NCI-H774 (cell line): ENCODE results near the gene CCT2.
"Not testable (repeated sequence)": the region's sequence is repeated elsewhere in the genome, so short reads cannot be mapped to it uniquely, and the experiment has no call there.

Source experiments
- DNase-seq: peaks from one replicate; lab custom pipeline; 2025; lab: John Stamatoyannopoulos, UW

CCT2 gene

GRCh38 chr12:69588527-69588926, 3.3 kb downstream of the CCT2 start:
- no peak for DNase-seq

DNA sequence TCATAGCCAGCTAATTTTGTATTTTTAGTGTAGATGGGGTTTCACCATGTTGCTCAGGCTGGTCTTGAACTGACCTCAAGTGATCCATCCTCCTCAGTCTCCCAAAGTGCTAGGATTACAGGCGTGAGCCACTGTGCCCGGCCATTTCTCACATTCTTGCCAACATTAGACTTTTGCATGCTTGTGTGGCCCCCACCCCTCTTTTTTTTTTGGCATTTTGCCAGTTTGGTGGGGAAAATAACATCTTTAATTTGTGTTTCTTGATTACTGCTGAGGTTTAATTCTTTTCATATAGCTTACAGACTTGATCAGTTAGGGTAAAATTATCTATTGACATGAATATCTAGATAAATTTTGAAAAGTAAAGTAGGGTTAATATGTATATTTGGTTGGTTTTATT, 3.8 kb downstream of the CCT2 start:
- DNase-seq = no peak

DNA sequence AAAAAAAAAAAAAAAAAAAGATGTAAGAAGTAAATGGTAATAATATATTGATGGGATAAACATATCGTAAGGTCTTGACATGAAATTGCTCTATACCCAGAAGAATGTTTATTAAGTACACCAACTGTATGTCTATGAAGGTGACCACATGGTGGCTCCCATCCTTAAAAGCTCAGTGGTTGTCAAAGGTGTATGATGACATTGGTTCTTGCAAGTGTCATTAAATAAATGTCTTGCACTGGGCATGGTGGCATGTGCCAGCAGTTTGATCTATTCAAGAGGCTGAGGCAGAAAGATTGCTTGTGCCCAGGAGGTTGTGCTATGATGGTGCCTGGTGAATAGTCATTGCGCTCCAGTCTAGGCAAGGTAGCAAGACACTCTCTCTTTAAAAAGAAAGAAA, 10.4 kb downstream of the CCT2 start:
- DNase-seq = no peak

DNA sequence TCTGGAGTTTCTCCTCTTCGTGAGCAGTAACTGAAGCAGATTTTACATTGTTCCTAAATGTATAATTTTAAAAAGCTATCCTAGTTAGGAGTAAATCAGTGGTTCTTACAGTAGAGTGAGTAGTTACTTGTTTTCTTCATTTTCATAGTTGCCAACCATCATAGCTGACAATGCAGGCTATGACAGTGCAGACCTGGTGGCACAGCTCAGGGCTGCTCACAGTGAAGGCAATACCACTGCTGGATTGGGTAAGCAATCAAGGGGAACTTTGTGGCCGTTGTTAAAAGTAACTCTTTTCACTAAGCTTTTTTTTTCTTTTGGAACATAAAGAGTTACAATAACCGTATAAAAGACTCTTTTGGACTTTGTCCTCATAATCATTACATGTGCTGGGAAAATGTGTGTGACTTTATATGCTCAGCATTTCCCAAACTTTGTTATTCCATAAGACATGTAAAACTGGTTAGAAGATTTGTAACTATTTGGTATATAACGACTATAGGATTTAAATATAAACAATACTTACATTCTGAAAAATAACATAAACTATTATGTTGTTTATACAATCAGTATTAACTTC, 13.0 kb downstream of the CCT2 start:
- DNase-seq = no peak

- DNase-seq = no peak
Observed at GRCh38 chr12:69600804-69601203, 15.5 kb downstream of the CCT2 start.

- DNase-seq = no peak
Observed at GRCh38 chr12:69601962-69602685, 16.9 kb downstream of the CCT2 start.

GRCh38 chr12:69602954-69603353, 17.7 kb downstream of the CCT2 start:
- DNase-seq = no peak

GRCh38 chr12:69603556-69603955, 18.3 kb downstream of the CCT2 start:
- not testable (repeated sequence) for DNase-seq

- DNase-seq = not testable (repeated sequence)
Observed at GRCh38 chr12:69604275-69604674, 19.0 kb downstream of the CCT2 start.

DNA sequence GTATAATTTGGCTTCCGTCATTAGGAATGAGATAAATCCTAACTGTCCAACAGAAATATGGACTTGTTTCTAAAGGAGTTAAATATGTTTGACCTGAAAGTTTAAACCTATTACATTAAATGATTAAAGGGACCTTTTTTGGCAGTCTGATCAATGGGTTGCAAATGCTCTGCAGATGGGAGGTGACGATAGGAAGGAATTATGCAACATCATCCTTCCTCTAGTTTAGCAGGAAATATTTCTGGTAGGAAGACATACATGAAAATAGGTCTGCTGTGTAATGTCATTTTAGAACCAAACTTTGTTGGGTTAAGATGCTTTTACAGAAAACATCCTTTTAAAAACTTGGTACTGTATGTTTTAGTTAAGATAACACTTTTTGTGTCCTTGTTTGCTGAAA, 22.9 kb downstream of the CCT2 start:
- DNase-seq = no peak

DNA sequence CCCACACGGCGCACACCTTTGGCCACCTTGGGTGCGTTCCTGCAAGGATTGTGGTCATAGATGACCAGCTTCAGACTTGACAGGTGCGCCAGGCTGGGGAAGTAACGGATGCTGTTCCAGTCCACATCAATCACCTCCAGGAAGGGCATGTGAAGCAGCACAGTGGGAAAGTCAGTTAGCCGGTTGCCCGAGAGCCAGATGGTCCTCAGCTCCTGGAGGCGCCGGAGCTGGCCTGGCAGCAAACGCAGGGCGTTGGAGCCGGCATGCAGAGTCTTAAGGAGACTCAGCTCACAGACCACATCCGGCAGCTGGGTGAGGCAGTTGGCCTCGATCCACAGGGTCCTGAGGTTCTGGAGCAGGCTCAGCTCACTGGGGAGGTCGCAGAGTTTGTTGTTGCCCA, 24.9 kb downstream of the CCT2 start:
- DNase-seq = no peak

DNA sequence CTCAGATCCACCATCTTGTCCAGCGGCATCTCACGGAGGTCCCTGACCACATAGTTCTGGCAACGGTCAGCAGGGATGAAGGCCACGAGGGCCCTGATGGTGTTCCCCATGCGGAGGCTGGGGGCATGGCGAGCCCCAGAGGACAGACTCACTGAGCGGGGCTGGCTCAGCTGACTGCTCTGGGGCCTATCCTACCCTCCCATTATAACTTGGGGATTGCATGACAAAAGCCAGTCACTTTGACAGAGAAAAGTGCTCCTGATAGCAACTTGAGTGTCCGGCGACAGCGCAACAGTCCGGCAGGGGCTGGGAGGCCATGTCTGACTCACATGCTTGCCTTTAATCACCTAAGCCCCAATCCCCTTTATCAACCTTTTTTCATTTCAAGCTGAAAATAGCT, 25.5 kb downstream of the CCT2 start, which contains the start of gene LRRC10:
Gene LRRC10, minus strand, starts transcription at position 179 of the 400 bp plus-strand sequence. Its CDS starts 69 bp downstream, at position 110.
- no peak for DNase-seq

GRCh38 chr12:69613351-69613750, 28.1 kb downstream of the CCT2 start:
- DNase-seq = no peak

- DNase-seq = no peak
Observed at GRCh38 chr12:69616025-69616424, 30.8 kb downstream of the CCT2 start.

DNA sequence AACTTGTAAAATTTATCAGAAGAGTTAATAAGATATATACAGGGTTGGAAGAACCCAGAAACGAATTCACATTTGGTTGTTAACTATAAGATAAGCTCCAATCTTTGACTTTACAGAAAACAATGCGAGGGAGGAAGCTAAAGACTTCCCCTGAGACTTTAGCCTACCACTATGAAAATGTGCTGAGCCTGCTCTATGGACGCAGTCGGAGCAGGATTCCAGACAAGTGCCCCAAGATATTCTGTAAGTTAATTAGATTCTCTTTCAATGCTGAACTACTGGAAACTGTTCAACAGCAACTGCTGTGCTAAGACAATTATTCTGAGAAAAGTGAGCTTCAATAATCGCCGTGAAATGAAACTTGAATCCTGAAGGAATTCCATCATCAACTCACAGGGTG, 33.8 kb downstream of the CCT2 start:
- no peak for DNase-seq

- no peak for DNase-seq
Observed at GRCh38 chr12:69620077-69620476, 34.8 kb downstream of the CCT2 start.

DNA sequence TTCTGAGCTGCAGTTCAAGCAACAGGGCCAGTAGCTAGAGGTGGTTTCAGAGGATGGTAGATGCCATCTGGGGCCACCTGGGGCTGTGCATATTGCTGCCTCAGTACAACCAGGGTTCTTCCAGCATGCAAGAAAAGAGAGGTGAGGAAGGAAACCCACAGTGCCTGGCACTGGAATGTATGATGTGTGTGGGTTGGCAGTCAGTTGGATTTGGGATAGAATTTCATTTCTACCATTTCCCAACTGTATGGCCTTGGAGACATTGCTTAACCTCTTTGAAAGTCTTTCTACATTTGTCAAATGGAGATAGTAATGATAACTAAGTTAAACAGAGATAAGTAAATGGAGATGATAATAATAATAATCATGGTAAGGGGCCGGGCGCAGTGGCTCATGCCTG, 35.7 kb downstream of the CCT2 start:
- DNase-seq = no peak

- no peak for DNase-seq
Observed at GRCh38 chr12:69621551-69621950, 36.3 kb downstream of the CCT2 start.

- DNase-seq = peak; percentile 41
Observed at GRCh38 chr12:69623970-69624369, 38.7 kb downstream of the CCT2 start.

DNA sequence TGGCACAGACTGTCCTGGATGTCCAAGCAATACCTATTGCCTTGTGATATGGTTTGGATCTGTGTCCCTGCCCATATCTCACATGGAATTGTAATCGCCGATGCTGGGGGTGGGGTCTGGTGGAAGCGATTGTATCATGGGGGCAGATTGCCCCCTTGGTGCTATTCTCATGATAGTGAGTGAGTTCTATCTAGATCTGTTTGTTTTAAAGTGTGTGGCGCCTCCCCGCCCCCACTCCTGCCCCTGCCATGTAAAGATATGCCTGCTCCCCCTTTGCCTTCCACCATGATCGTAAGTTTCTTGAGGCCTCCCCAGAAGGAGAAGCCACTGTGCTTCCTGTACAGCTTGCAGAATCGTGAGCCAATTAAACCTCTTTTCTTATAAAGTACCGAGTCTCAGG, 42.2 kb downstream of the CCT2 start:
- DNase-seq = no peak

GRCh38 chr12:69630191-69630590, 44.9 kb downstream of the CCT2 start:
- no peak for DNase-seq

GRCh38 chr12:69633061-69633460, 47.8 kb downstream of the CCT2 start:
- DNase-seq = no peak

DNA sequence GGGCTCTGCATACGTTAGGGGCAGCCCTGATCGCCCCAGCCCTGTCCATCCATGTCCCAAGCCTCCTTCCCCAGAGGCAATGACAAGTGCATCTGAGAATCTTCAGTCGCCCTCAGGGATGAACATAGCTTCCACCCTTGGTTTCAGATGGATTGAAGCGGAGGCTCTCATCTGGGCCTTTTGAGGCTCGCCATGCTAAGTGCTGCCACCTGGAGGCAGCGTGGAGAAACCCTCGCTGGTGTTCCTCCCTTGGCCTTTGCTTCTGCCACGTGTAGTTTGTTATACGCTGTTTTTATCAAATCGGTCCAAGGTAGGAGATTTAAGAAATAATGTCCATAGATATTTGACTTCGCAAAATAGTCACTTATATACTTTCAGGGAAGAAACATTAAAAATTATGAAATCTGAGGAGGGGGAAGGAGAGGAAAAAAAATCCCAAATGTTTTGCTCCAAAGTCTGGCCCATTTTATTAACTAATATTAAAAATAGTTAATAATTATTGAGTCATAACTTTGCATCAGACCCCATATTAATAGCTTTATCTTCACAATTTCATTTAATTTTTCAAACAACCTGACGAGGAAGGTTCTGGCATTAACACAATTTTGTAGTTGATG, 54.2 kb downstream of the CCT2 start:
- peak; percentile 35 for DNase-seq
